Ishikawa (cell line): ENCODE measurements around the gene SIRT2.

Experiments
- CEBPB ChIP-seq: IDR thresholded peaks from 2 replicates; pipeline ENCODE4 v1.6.1; 2012
- CREB1 ChIP-seq: IDR thresholded peaks from 2 replicates; pipeline ENCODE4 v1.6.1; 2012; ENCODE audit warnings: low read depth
- EGR1 ChIP-seq: IDR thresholded peaks from 2 replicates; pipeline ENCODE4 v1.6.1; 2012
- EP300 ChIP-seq: IDR thresholded peaks from 2 replicates; pipeline ENCODE4 v1.6.1; 2012; ENCODE audit warnings: borderline replicate concordance
- FOXM1 ChIP-seq: IDR thresholded peaks from 2 replicates; pipeline ENCODE4 v1.6.1; 2012; ENCODE audit warnings: low read depth, borderline replicate concordance
- NFIC ChIP-seq: IDR thresholded peaks from 2 replicates; pipeline ENCODE4 v1.6.1; 2012
- RAD21 ChIP-seq: IDR thresholded peaks from 2 replicates; pipeline ENCODE4 v1.6.1; 2012; ENCODE audit warnings: low read depth
- TAF1 ChIP-seq: IDR thresholded peaks from 2 replicates; pipeline ENCODE4 v1.6.1; 2012; ENCODE audit warnings: low read depth, mild to moderate bottlenecking
- YY1 ChIP-seq: IDR thresholded peaks from 2 replicates; pipeline ENCODE4 v1.6.1; 2012; ENCODE audit warnings: low read depth
- TF ChIP-seq, protein P1 (sequence below): IDR thresholded peaks from 2 replicates; pipeline ENCODE4 v1.6.1; 2012
- TF ChIP-seq, protein P2 (sequence below): IDR thresholded peaks from 2 replicates; pipeline ENCODE4 v1.6.1; 2012
- TF ChIP-seq, protein P3 (sequence below): IDR thresholded peaks from 2 replicates; pipeline ENCODE4 v1.6.1; 2012; ENCODE audit warnings: low read depth, mild to moderate bottlenecking

DNA sequence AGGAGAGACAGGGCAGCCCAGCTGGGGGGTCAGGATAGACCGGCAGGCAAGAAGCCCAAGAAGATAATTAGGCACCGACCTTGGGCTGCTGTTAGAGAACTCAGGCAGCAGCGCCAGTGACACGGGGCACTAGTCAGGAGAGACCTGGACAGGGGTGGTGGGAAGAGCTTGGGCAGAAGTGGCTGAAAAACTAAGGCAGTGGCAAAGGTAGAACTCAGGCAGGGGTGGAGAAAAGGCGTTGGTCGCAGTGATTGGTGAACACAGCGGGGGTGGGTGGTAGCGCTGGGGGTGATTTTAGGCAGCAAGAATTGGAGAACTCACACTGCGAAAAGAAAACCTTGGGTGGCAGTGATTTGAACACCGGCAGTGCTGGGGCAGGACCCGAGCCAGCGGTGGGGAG lies 8.3 kb upstream of the SIRT2 start:
- TF ChIP-seq, protein P1, sequence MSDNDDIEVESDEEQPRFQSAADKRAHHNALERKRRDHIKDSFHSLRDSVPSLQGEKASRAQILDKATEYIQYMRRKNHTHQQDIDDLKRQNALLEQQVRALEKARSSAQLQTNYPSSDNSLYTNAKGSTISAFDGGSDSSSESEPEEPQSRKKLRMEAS, result no peak
- TF ChIP-seq EP300 (no peak), YY1 (no peak), CEBPB (no peak), TAF1 (no peak), RAD21 (no peak), CREB1 (no peak), NFIC (no peak), EGR1 (no peak), FOXM1 (no peak)
- TF ChIP-seq, protein P2, sequence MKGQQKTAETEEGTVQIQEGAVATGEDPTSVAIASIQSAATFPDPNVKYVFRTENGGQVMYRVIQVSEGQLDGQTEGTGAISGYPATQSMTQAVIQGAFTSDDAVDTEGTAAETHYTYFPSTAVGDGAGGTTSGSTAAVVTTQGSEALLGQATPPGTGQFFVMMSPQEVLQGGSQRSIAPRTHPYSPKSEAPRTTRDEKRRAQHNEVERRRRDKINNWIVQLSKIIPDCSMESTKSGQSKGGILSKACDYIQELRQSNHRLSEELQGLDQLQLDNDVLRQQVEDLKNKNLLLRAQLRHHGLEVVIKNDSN, result no peak
- TF ChIP-seq, protein P3, sequence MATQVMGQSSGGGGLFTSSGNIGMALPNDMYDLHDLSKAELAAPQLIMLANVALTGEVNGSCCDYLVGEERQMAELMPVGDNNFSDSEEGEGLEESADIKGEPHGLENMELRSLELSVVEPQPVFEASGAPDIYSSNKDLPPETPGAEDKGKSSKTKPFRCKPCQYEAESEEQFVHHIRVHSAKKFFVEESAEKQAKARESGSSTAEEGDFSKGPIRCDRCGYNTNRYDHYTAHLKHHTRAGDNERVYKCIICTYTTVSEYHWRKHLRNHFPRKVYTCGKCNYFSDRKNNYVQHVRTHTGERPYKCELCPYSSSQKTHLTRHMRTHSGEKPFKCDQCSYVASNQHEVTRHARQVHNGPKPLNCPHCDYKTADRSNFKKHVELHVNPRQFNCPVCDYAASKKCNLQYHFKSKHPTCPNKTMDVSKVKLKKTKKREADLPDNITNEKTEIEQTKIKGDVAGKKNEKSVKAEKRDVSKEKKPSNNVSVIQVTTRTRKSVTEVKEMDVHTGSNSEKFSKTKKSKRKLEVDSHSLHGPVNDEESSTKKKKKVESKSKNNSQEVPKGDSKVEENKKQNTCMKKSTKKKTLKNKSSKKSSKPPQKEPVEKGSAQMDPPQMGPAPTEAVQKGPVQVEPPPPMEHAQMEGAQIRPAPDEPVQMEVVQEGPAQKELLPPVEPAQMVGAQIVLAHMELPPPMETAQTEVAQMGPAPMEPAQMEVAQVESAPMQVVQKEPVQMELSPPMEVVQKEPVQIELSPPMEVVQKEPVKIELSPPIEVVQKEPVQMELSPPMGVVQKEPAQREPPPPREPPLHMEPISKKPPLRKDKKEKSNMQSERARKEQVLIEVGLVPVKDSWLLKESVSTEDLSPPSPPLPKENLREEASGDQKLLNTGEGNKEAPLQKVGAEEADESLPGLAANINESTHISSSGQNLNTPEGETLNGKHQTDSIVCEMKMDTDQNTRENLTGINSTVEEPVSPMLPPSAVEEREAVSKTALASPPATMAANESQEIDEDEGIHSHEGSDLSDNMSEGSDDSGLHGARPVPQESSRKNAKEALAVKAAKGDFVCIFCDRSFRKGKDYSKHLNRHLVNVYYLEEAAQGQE, result no peak
